H9 (cell line): ENCODE measurements around the gene RORC. TPM values are rescaled to one million over a fixed set of nuclear protein-coding genes. Genes with fewer than 3 reads are reported as not detected.

Experiments
- DNase-seq: peaks from one replicate; pipeline ENCODE4 v3.0.0-alpha.2; 2017
- H2AFZ ChIP-seq: one replicate; pipeline ENCODE4 v1.6.1; 2013; ENCODE audit warnings: mild to moderate bottlenecking, low read length, control low read depth, moderate library complexity
- H2AK5ac ChIP-seq: 2 replicates; pipeline ENCODE4 v1.6.1; 2013; ENCODE audit warnings: low read length, control low read depth, mixed read lengths; ENCODE audit not compliant: insufficient read length
- H2BK120ac ChIP-seq: one replicate; pipeline ENCODE4 v1.6.1; 2013; ENCODE audit warnings: low read depth, mild to moderate bottlenecking, low read length, control low read depth, inconsistent platforms; ENCODE audit not compliant: poor library complexity, severe bottlenecking
- H2BK12ac ChIP-seq: 2 replicates; pipeline ENCODE4 v1.6.1; 2013; ENCODE audit warnings: low read length, control low read depth, mixed read lengths, low read depth; ENCODE audit not compliant: insufficient read length
- H2BK15ac ChIP-seq: 2 replicates; pipeline ENCODE4 v1.6.1; 2013; ENCODE audit warnings: low read depth, low read length, control low read depth
- H2BK20ac ChIP-seq: one replicate; pipeline ENCODE4 v1.6.1; 2013; ENCODE audit warnings: low read depth, mild to moderate bottlenecking, low read length, control low read depth, inconsistent platforms; ENCODE audit not compliant: poor library complexity, severe bottlenecking
- H2BK5ac ChIP-seq: 2 replicates; pipeline ENCODE4 v1.6.1; 2013; ENCODE audit warnings: low read length, control low read depth, mixed read lengths; ENCODE audit not compliant: insufficient read length
- H3K14ac ChIP-seq: 2 replicates; pipeline ENCODE4 v1.6.1; 2013; ENCODE audit warnings: low read length, control low read depth; ENCODE audit not compliant: insufficient read depth
- H3K18ac ChIP-seq: 2 replicates; pipeline ENCODE4 v1.6.1; 2013; ENCODE audit warnings: low read depth, mild to moderate bottlenecking, mixed read lengths, low read length, control low read depth; ENCODE audit not compliant: insufficient read length
- H3K23ac ChIP-seq: 2 replicates; pipeline ENCODE4 v1.6.1; 2013; ENCODE audit warnings: low read length, control low read depth, mixed read lengths, low read depth; ENCODE audit not compliant: insufficient read length
- H3K23me2 ChIP-seq: 2 replicates; pipeline ENCODE4 v1.6.1; 2013; ENCODE audit warnings: low read depth, mild to moderate bottlenecking, mixed read lengths, low read length, control low read depth; ENCODE audit not compliant: insufficient read length, poor library complexity, severe bottlenecking
- H3K27ac ChIP-seq: 2 replicates; pipeline ENCODE4 v1.5.1; 2013; ENCODE audit warnings: low read length, control low read depth, mixed read lengths, low read depth; ENCODE audit not compliant: insufficient read length
- H3K27me3 ChIP-seq: 2 replicates; pipeline ENCODE4 v1.6.1; 2013; ENCODE audit warnings: low read length, control low read depth, inconsistent platforms; ENCODE audit not compliant: insufficient read depth
- H3K4ac ChIP-seq: 2 replicates; pipeline ENCODE4 v1.6.1; 2013; ENCODE audit warnings: low read depth, mild to moderate bottlenecking, control low read depth, inconsistent platforms, low read length, moderate library complexity
- H3K4me1 ChIP-seq: 2 replicates; pipeline ENCODE4 v1.6.1; 2013; ENCODE audit warnings: low read length, control low read depth, inconsistent platforms; ENCODE audit not compliant: insufficient read depth
- H3K4me2 ChIP-seq: 2 replicates; pipeline ENCODE4 v1.6.1; 2013; ENCODE audit warnings: low read length, control low read depth, mixed read lengths; ENCODE audit not compliant: insufficient read length, insufficient read depth
- H3K56ac ChIP-seq: 2 replicates; pipeline ENCODE4 v1.6.1; 2013; ENCODE audit warnings: low read depth, mild to moderate bottlenecking, mixed read lengths, low read length, control low read depth; ENCODE audit not compliant: insufficient read length
- H3K79me1 ChIP-seq: 2 replicates; pipeline ENCODE4 v1.6.1; 2013; ENCODE audit warnings: low read depth, mild to moderate bottlenecking, moderate library complexity, low read length, control low read depth, inconsistent platforms; ENCODE audit not compliant: insufficient read depth, poor library complexity, severe bottlenecking
- H3K79me2 ChIP-seq: 2 replicates; pipeline ENCODE4 v1.6.1; 2013; ENCODE audit warnings: low read length, control low read depth, inconsistent platforms; ENCODE audit not compliant: insufficient read depth
- H3K9ac ChIP-seq: 2 replicates; pipeline ENCODE4 v1.6.1; 2013; ENCODE audit warnings: low read length, control low read depth, mixed read lengths; ENCODE audit not compliant: insufficient read length; ENCODE audit errors: extremely low read depth
- H3K9me3 ChIP-seq: one replicate; pipeline ENCODE4 v1.6.1; 2013; ENCODE audit warnings: low read depth, low read length, inconsistent platforms; ENCODE audit not compliant: control insufficient read depth
- H3T11ph ChIP-seq: one replicate; pipeline ENCODE4 v1.6.1; 2013; ENCODE audit warnings: mild to moderate bottlenecking, low read length, control low read depth, inconsistent platforms
- H4K20me1 ChIP-seq: one replicate; pipeline ENCODE4 v1.6.1; 2013; ENCODE audit not compliant: control insufficient read depth, insufficient read length, insufficient read depth
- H4K5ac ChIP-seq: 2 replicates; pipeline ENCODE4 v1.6.1; 2013; ENCODE audit warnings: low read depth, mild to moderate bottlenecking, mixed read lengths, low read length, control low read depth; ENCODE audit not compliant: insufficient read length
- H4K8ac ChIP-seq: replicated peaks from 2 replicates; pipeline ENCODE4 v1.6.1; 2013; ENCODE audit warnings: low read length, control low read depth, mixed read lengths, low read depth; ENCODE audit not compliant: insufficient read length
- H4K91ac ChIP-seq: 2 replicates; pipeline ENCODE4 v1.6.1; 2013; ENCODE audit warnings: low read depth, mild to moderate bottlenecking, moderate library complexity, mixed read lengths, low read length, control low read depth; ENCODE audit not compliant: insufficient read length
- H3K27ac Mint-ChIP-seq, 3 experiments: 2 replicates in 2 of 3; 3 replicates in 1 of 3; pipeline ENCODE4 v1.8.0; 2020 to 2021; ENCODE audit warnings: mixed read lengths in 3 of 3, mild to moderate bottlenecking in 1 of 3, moderate library complexity in 1 of 3
- H3K27me3 Mint-ChIP-seq: 2 replicates; pipeline ENCODE4 v1.8.0; 2021; ENCODE audit warnings: low read depth, mild to moderate bottlenecking, moderate library complexity, mixed read lengths
- H3K36me3 Mint-ChIP-seq, 3 experiments: 2 replicates in 2 of 3; 3 replicates in 1 of 3; pipeline ENCODE4 v1.8.0; 2020 to 2021; ENCODE audit warnings: low read depth in 3 of 3, mixed read lengths in 3 of 3; ENCODE audit not compliant: insufficient read depth in 1 of 3
- H3K4me1 Mint-ChIP-seq, 2 experiments: 2 replicates each; pipeline ENCODE4 v1.8.0; 2020; ENCODE audit warnings: mixed read lengths in 2 of 2
- H3K4me3 Mint-ChIP-seq, 2 experiments: 2 replicates in 1 of 2; 3 replicates in 1 of 2; pipeline ENCODE4 v1.8.0; 2020 to 2021; ENCODE audit warnings: mild to moderate bottlenecking in 2 of 2, mixed read lengths in 2 of 2, moderate library complexity in 1 of 2
- H3K9me3 Mint-ChIP-seq, 2 experiments: 2 replicates in 1 of 2; 3 replicates in 1 of 2; pipeline ENCODE4 v1.8.0; 2020; ENCODE audit warnings: mild to moderate bottlenecking in 2 of 2, mixed read lengths in 2 of 2, moderate library complexity in 1 of 2
- CTCF ChIP-seq: fragments of 200-600 bp; sonication (generic); conservative IDR thresholded peaks from 3 replicates; pipeline ENCODE4 v1.8.0; 2021; ENCODE audit warnings: antibody characterized with exemption, mild to moderate bottlenecking
- WGBS: extraction: QIAGEN DNeasy Blood & Tissue Kit; methylation state at CpG from one replicate; pipeline ENCODE4 v1.1.7; 2013; ENCODE audit warnings: missing lambda C conversion rate, low lambda C conversion rate, mixed read lengths; ENCODE audit not compliant: insufficient read length; ENCODE audit errors: extremely low coverage; 5-methylcytosine and 5-hydroxymethylcytosine counted together
- total RNA-seq: library from RNA; stranded (reverse); gene quantifications from 2 replicates; pipeline ENCODE4 v1.2.1, GENCODE V29; 2021

The RORC gene
- total RNA-seq, 1 experiment from 2014 or later: 0.52 TPM

- H3K4me1 ChIP-seq: peaks cover 16% of the 10 kb centered on the region; the same call in 1 of the 2 replicates
- no peak overlapping the region for H3K9ac ChIP-seq
- Mint-ChIP-seq H3K27me3 (peaks cover 5% of the 10 kb centered on the region), H3K36me3 (no peaks in the 10 kb centered on the region), H3K9me3 (no peaks in the 10 kb centered on the region), H3K4me1 (peaks cover 32 to 40% of the 10 kb centered on the region in 2 experiments), H3K4me3 (peak overlapping the region in 1 of 2 experiments; percentile 19; a peak in 1 of 5 replicates), H3K27ac (no peak overlapping the region)
- H3K9me3 ChIP-seq: no peaks in the 10 kb centered on the region
- no peaks in the 10 kb centered on the region for H4K20me1 ChIP-seq
- H4K5ac ChIP-seq: no peak overlapping the region
- no peaks in the 10 kb centered on the region for H3K23me2 ChIP-seq
- no peak overlapping the region for H4K91ac ChIP-seq
- no peak overlapping the region for H2BK5ac ChIP-seq
- H2BK15ac ChIP-seq: no peak overlapping the region
- no peak overlapping the region for H2BK120ac ChIP-seq
- H3T11ph ChIP-seq: no peak overlapping the region
- no peak overlapping the region for H2BK12ac ChIP-seq
- H3K79me1 ChIP-seq: no peaks in the 10 kb centered on the region
- H4K8ac ChIP-seq: no peak overlapping the region
- H2AFZ ChIP-seq: no peak overlapping the region
- H3K27me3 ChIP-seq: no peaks in the 10 kb centered on the region
- no peaks in the 10 kb centered on the region for H3K79me2 ChIP-seq
- no peak for TF ChIP-seq CTCF
- no peak overlapping the region; the same call in 1 of the 2 replicates for H3K14ac ChIP-seq
- no peak for DNase-seq
- H3K4me2 ChIP-seq: no peak overlapping the region
- no CpG with 5 or more reads among the region's 4 CpGs for WGBS
- no peak overlapping the region for H3K27ac ChIP-seq
- H3K23ac ChIP-seq: no peak overlapping the region
- H2AK5ac ChIP-seq: no peak overlapping the region
- no peak overlapping the region for H2BK20ac ChIP-seq
- H3K18ac ChIP-seq: peak overlapping the region; percentile 40
- H3K4ac ChIP-seq: no peak overlapping the region; the same call in 1 of the 2 replicates
- H3K56ac ChIP-seq: no peak overlapping the region
Measured at GRCh38 chr1:151831256-151831591, 378 bp downstream of the RORC start.
